ENCODE results near the gene EDN2.

Gene EDN2

GRCh38 chr1:41500781-41501518 is 16.5 kb upstream of the EDN2 start:
- no peak overlapping the region for H3K4me3 ChIP-seq (ENCODE audit: low read depth, low read length)
- TF ChIP-seq, protein P1, sequence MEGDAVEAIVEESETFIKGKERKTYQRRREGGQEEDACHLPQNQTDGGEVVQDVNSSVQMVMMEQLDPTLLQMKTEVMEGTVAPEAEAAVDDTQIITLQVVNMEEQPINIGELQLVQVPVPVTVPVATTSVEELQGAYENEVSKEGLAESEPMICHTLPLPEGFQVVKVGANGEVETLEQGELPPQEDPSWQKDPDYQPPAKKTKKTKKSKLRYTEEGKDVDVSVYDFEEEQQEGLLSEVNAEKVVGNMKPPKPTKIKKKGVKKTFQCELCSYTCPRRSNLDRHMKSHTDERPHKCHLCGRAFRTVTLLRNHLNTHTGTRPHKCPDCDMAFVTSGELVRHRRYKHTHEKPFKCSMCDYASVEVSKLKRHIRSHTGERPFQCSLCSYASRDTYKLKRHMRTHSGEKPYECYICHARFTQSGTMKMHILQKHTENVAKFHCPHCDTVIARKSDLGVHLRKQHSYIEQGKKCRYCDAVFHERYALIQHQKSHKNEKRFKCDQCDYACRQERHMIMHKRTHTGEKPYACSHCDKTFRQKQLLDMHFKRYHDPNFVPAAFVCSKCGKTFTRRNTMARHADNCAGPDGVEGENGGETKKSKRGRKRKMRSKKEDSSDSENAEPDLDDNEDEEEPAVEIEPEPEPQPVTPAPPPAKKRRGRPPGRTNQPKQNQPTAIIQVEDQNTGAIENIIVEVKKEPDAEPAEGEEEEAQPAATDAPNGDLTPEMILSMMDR (IDR thresholded peaks at IDR 0.05; ENCODE audit: low read depth, low read length, missing control alignments) = no peak
- in situ Hi-C loops (cut with HindIII; ENCODE audit: low sequenced_read_pairs) = no loop called here
- DNase-seq (ENCODE audit: low read depth) = no peak

- in situ Hi-C loops (cut with HindIII; ENCODE audit: low sequenced_read_pairs) = no loop called here
- H3K4me3 ChIP-seq (ENCODE audit: low read depth, low read length) = no peak overlapping the region
- no peak for DNase-seq (ENCODE audit: low read depth)
- TF ChIP-seq, protein P1 (IDR thresholded peaks at IDR 0.05; ENCODE audit: low read depth, low read length, missing control alignments) = no peak
These were observed 15.9 kb upstream of the EDN2 start for GRCh38 chr1:41500378-41500777.

DNA sequence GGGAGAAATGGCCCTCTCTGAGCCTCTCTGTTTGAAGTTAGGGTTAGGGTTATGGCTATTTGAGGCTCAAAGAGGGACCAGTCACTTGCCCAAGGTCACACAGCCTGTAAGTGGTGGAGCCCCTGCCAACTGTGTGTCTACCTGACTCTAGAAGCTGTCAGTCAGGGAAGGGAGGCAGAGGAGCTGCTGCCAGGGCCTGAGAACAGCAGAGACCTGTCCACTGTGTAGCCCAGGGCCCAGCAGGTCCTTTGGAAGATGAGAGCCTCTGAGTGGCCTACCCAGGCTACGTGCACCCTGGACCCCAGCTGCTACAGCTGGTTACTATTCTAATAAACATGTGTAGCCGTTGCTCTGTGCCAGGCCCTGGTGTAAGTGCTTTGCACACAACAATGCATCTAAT is 15.1 kb upstream of the EDN2 start:
- in situ Hi-C loops (cut with HindIII; ENCODE audit: low sequenced_read_pairs) = no loop called here
- TF ChIP-seq, protein P1 (IDR thresholded peaks at IDR 0.05; ENCODE audit: low read depth, low read length, missing control alignments) = no peak
- no peak for DNase-seq (ENCODE audit: low read depth)
- no peak overlapping the region for H3K4me3 ChIP-seq (ENCODE audit: low read depth, low read length)

DNA sequence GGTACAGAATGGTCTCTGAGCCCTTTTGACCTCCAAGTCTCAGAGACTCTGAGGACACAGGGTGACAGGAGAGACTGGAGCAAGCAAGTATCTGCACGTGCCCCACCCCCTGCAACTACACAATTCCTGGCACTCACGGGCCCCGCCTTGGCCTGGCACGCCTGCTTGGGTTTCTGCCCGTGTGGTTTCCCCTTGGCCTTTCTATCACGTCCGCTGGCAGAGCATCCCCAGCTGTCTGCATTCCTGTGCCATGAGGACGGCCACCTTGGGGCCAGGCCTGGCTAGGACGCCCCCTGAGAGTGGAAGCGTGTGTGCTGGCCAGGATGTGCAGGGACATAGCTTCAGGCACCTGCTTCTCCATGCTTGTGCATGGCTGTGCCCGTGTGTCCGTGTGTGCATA is 14.3 kb upstream of the EDN2 start:
- H3K4me3 ChIP-seq (ENCODE audit: low read depth, low read length) = no peak overlapping the region
- DNase-seq (ENCODE audit: low read depth) = no peak
- in situ Hi-C loops (cut with HindIII; ENCODE audit: low sequenced_read_pairs) = no loop called here
- TF ChIP-seq, protein P1 (IDR thresholded peaks at IDR 0.05; ENCODE audit: low read depth, low read length, missing control alignments) = no peak

GRCh38 chr1:41498391-41498790 is 13.9 kb upstream of the EDN2 start:
- DNase-seq (ENCODE audit: low read depth) = no peak
- TF ChIP-seq, protein P1 (IDR thresholded peaks at IDR 0.05; ENCODE audit: low read depth, low read length, missing control alignments) = no peak
- no peak overlapping the region for H3K4me3 ChIP-seq (ENCODE audit: low read depth, low read length)
- in situ Hi-C loops (cut with HindIII; ENCODE audit: low sequenced_read_pairs) = no loop called here

DNA sequence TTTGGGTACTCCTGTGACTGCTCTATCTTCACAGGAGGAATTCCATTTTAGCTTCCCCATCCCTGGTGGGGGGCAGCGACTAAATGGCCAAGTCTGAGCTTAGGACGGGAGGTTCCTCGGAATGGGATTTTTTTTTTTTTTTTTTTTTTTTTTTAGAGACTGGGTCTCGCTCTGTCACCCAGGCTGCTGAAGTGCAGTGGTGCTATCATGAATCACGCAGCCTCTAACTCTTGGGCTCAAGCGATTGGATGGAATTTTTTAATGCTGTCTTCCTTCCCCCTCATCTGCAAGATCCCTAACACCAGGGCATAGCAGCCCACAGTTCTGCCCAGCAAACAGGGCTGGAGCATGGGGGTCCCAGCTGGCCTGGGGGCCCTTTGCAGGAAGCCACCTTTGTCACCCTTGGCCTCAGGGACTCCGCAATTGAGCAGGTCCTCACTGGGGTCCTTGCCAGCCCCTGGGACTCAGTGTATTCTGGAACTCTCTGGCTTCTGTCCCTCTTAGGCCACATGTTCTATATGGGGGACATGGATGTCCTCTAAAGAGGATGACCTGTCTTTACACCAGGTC is 13.1 kb upstream of the EDN2 start:
- H3K4me3 ChIP-seq (ENCODE audit: low read depth, low read length) = no peak overlapping the region
- no peak for DNase-seq (ENCODE audit: low read depth)
- TF ChIP-seq, protein P1 (IDR thresholded peaks at IDR 0.05; ENCODE audit: low read depth, low read length, missing control alignments) = no peak
- in situ Hi-C loops (cut with HindIII; ENCODE audit: low sequenced_read_pairs) = no loop called here

All from astrocyte of the cerebellum (primary cell).